Measurements from ENCODE around the gene RALGPS2.

RALGPS2 gene

DNA sequence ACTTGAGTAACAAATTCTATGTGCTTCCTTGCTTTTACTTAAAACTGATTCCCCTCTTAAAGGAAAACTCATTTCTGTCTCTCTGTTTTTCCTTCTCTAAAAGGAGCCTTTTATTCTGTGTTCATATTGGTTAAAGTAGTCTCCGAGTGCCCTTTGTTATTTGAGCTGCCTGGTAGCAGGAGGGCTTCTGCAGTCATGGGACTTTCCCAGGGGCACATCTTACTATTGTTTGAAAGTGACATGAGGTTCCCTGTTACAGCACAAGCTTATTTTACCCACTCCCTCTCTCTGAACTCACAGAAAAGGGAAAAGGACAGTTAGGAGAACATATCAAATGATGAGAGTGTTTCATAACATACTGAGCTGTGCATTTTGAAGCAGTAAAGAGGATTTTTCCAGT, 203.9 kb downstream of the RALGPS2 start:
- DNase-seq: no peak

DNA sequence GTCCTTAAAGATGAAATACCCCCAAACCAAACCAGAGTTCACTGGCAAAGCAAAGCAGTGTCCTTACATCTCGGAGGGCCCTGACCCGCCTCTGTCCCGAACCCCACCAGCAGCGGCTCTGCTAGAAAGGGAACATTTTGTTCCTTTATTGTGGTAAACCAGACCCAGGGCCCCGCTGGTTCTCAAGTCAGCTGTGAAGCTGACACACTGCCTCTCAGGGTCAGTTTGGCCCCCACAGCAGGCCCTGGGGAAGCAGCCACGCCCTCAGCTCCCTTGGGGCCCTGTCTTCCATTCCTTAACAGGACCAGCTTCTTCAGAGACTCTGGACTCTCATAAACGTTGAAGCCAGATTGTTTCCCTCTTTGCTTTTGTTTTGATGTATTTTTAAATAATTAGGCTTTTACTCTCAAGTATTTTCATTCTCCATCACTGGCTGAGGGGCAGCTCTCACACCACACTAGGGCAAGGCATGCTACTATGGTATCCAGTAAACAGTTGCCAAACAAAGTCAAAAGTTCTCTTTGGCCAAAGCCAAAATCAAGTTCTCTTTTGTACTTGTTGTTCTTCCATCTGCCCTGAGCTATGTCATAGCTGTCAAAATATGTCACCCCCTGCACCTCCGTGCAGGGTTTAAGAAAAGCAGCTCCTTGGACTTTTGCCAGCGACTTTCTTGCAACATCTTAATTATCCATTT, 207.0 kb downstream of the RALGPS2 start:
- no peak for DNase-seq

DNA sequence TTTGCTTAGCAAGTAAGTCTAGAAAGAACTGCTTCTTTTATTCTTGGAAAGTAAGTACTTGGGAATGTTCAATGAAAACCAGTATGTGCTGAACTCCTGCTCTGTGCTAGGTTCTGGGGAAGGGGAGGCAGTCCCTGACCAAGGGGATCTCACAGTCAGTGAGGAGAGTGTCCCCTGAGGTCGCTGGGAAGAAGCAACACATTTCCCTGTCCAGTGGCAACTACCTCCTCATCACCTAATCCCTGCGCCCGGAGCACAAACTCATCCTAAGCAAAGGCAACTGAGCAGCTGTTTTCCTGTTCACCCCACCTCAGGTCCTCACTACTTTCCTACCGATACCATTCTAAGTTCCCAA, 207.5 kb downstream of the RALGPS2 start:
- no peak for DNase-seq

DNA sequence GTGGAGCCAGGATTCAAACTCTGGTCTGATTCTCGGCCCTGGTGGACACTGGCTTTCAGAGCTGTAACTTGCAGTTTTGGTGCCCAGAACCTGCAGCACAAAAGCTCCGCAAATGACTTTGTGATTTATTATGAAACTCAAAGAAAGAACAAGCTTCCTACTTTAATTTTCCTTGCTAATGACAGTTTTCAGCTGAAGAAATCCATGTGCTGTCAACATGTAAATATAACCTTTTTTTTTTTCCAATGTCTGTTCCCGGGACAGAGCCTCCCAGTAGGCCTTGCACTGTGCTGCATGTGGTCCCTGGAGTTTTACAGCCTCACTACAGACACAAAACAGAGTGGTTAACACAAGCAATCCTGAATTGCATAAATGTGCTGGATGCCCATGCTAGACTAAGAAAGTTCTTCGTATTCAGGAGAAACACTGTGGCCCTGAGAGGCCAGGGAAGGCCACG, 208.1 kb downstream of the RALGPS2 start:
- no peak for DNase-seq

DNA sequence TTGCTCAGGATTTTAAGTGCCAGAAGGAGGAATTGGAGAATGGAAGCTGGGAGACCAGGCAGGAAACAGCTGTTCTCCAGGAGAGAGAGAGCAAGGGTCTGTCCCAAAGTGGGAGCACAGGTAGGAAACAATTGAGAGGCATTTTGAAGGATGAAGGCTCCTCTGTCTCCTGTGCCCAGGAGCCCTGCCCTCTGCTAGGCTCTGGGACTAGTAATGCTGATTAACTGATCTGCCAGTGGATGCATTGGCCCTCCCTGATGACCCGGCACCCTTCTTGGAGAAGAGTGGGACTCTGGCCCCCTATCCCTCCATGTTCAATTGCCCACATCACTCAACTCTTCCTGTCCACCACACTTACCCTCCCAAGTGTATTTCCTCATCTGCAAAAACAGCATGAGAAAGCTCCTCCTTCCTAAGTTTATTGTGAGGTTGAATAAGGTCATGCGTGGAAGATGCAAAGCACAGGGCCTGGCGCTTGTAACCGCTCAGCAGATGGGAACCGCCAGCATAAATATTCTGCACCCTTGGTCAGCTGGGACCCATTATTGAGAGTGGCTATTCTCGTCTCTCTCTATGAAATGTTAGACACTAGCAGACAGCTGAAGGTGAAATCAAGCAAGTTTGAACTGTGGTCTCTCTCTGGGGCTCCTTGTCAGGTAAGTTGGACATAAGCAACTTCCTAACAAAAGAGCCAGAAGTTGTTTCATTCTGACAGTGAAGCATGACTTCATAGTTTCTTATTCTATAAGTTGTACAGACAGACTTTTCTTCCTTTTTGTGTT, 208.9 kb downstream of the RALGPS2 start:
- no peak for DNase-seq

DNA sequence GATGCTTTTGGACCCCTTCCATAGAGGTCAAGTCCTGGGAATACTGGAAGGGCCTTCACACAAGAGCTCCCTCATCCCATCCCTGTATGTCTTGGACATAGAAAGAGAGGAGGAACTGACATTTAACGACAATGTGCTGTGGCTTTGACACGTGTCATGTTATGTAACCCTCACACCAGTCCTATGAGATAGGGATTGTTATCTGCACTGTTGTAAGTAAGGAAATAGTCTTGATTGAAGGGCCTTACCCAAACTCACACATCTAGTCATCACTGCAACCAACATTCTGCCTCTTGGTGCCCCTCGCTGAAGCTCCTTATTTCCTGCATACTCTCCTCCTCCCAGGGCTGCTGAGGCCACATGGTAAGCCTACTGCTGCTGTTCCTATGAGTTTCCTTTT, 209.5 kb downstream of the RALGPS2 start:
- DNase-seq: no peak

DNA sequence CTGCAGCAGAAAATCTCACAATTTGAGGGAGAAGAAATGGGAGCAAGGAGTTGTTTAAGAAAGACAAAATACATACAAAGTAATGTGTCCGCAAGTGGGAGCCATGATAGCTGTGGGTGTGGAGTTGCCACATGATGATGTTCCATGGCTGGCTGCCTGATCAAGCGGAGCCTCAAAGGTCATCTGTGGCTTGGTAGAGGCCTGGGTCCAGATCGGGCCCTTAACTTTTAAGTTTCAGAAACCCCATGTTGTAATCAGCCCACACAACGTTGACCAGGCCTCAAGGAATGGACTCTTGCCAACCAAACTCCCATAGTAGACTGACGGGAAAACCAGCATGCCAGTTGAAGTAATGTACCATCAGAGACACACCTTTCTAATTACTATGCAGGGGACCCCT, 210.6 kb downstream of the RALGPS2 start:
- DNase-seq: no peak

DNA sequence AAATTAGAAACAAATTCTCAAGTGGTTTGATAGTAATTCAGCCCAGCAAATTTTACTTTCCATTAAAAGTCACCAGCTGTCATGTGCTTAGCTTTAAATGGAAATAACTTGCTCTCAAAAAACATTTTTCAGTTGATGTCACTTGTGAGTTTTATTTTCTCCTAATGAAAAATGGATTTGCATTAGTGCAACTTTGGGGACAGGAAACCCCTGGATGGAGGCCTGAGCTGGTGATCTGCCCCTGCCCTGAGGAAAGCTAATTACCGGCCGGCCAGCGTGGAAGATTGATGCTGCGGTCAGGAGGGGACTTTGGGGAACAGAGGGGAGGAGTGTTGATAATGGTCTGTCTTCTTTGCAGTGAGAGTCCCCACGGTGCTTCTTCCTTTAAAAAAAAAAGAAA, 212.7 kb downstream of the RALGPS2 start:
- no peak for DNase-seq

DNA sequence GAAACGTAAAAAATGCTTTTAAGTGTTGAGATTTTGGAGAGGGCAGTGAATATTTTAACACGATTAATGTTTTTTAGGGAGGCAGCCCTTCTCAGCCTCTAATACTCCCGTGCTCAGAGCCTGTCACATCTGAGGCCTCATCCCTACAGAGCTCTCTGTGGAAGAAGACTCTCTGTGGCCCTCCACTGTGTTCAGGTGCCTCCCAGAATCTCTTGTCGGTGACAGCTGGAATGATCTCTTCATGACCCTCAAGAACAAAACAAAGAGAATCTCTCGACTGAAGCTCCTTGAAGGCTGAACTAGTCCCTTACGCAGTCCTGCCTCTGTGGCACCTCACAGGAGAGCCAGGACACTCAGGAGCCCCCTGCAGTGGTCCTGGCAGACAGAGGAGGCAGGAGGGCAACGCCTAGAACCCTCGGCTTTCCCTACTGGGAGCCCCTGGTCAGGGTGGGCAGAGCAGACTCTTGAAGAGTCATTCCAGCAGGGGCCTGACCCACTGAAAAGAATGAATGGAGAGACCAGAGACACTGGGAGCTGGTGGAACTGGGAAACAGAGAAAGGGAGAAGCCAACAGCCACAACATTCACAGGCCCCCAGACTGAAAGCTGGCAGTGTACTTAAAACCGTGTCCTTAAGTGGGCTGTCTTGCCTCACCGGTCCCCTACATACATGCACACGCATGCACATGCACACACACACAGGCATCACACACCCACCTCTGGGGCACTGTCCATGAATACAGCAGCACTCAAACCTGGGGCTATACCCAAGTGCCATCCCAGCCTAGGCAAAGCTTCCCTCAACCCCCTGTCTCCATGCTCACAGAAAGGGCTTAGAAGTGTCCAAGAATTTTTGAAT, 213.3 kb downstream of the RALGPS2 start:
- no peak for DNase-seq

DNA sequence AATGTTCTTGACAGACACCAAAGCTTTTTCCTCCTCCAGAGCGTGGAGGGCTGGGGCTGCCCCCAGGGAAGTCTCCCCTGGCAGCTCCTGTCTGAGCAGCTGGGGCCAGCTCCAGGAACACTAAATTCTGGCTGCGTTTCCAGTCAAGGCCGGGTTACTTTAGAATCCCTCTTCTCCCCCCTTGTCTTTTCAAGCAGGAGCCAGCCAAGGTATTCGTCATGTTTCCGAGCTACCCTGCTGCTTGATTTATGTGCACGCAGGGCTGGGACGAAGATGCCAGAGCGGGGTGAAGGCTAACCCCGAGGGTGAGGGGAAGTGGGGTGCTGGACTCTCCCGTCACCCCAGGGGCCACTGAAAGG, 213.9 kb downstream of the RALGPS2 start:
- no peak for DNase-seq

DNA sequence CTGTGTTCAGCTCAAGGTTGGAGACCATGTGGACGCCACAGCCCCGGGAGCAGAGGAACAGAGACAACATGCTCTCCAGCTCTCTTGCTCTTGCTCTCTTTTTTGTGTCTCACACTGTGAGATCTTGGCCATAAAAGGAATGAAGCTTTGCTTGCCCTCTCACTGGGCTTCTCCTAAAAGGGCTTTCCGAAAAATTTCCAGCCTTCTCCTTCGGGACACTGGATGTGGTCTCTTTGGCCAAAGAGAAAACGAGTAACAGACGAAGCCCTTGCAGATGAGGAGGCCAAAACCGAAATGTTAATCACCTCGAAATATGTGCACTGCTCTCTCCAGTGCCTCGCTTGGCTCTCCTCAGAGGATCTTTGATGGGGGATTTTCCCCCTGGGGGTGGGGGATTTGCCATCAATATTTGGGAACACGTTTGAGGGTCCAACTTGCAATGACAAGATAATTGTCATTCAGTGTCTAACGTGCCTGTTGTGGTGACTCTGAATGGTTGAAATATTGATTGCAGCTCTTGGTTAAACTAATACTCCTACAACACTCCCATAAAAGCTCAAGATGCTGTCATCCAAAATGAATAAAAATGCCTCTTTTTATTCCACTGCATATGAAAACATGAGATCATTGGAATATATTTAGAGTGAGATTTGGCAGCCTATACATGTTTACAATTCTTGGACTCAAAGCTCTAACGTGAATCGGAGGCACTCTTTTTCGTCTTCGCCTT, 214.5 kb downstream of the RALGPS2 start:
- no peak for DNase-seq

DNA sequence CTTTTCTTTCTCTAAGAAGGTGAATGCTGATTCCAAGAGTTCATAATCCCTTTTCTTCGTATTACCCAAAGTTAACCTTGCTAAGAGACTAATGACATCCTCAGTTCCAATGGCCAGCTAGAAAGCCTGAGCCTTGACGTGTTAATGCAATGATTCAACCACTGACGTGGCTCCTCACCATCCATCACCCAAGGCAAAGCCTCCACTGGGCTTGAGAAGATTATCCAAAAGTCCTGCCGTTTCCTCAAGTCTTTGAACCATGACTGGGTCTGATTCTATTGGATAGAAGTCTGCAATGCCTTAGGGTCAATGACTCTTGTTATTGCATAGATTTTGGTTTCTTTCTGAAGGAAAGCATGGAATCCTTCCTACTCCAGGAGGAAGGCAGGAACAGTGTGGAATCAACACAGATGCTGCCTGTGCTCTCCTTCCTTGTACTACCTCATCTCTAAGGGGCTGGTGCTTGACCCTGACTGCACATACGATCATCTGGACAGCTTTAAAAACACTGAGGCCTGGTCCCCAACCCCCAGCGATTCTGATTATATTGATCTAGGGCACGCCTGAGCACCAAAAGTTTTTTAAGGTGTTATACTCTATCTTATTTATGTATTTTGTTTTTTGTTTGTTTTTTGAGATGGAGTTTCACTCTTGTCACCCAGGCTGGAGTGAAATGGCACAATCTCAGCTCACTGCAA, 215.2 kb downstream of the RALGPS2 start:
- DNase-seq: no peak

DNA sequence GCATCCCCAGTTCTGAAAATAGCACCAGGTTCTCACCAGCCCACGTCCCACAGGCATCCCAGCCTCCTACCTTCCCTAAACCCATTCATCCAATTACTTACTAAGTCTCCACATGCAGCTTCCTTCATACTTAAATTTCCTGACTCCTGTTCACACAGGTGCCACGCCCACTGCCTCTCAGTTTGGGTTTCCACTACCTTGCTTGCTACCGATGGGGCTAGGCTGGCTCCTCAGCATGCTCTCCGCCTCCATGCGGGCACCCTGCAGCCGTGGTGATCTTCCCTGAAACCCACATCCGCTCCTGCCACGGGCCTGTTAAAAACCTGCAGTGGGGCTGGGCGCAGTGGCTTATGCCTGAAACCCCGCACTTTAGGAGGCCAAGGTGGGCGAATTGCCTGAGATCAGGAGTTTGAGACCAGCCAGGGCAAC, 216.2 kb downstream of the RALGPS2 start:
- DNase-seq: no peak

DNA sequence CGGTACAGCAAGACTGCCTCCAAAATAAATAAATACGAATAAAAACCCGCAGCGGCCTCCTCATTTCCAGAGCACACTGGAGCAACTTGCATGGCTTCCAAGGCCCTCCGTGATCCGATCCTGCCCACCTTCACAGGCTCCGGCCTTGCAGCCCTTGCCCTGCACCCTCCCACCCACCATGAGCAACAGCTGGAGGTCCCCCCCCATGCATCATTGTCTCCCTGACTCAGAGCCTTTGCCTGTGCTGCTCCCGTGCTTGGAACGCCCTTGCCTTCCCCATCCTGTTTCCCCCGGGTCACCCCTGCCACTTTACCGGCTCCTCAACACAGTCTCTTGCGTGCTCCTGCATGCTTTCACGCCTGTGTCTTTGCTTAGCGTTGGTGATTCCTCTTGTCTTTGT, 216.8 kb downstream of the RALGPS2 start:
- no peak for DNase-seq

DNA sequence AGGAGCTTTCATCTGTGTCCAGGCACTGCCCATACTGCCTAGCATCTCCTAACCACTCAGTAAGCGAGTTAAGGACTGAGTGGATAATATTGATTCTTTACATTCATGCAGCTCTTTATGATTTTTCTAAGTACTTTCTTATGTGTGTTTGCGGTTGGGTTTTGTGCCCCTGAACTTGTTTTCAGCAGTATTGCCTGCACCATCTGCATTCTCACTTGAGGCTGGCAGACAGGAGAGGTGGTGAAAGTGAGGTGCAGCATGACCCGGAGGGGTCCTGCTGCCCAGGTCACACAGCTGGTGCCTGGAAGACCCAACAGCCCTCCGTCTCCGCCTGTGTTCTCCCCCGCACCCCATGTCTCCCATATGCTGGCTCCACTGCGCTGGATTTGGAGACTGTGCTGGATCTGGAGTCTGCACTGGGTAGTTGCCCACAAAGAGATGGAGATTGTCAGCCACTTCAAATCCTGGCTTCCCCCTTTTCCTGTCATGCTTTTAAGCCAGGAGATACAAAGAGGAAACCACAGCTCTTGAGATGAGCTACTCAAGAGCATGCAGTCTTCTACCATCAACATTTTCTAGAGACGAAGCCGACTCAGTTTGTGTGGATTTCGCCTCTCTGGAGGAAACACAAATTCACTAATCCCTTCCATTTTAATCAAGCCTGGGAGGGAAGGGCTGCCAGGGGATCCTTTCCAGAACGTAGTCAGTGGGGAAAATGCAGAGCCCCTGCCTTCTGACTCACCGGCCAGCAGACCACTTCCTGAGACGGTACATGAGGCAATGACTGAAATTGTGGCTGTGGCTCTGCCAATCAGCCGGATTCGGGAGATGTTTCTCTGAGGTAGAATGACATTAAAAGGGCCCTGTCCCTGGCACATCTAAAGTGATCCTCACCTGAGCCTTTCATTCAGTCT, 217.5 kb downstream of the RALGPS2 start:
- no peak for DNase-seq

DNA sequence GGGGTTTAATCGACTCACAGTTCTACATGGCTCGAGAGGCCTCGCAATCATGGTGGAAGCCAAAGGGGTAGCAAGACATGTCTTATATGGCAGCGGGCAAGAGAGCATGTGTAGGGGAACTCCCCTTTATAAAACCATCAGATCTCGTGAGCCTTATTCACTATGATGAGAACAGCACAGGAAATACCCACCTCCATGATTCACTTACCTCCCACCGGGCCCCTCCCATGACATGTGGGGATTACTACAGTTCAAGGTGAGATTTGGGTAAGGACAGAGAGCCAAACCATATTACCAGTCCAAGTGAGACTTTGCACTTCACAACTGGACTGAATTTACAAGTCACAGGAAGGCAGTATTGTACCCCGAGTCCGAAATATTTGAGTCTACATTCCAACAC, 219.7 kb downstream of the RALGPS2 start:
- DNase-seq: no peak

DNA sequence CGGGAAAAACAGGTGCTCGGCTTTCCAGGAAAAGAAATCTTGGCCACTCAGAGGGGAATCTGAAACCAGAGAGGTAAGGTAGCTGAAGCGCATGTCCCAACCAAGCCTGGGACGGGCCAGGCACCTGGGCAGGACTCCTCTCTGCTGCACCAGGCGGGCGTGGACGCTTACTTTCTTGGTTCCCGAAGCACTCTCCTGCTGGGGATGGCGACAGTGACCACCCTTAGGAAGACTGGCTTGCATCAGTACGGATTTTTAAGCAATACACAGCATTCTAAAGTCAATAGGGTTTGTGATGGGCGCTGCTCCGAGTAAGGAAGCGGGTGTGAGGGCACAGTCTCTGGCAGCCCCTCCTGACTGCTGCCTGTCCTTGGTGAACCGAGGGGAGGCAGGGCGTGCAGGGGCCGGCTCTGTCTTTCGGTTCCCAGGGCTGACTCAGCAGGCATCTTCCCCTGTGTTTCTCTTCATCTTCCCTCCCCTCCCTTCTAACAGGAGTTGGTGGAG, 220.8 kb downstream of the RALGPS2 start:
- DNase-seq: no peak

DNA sequence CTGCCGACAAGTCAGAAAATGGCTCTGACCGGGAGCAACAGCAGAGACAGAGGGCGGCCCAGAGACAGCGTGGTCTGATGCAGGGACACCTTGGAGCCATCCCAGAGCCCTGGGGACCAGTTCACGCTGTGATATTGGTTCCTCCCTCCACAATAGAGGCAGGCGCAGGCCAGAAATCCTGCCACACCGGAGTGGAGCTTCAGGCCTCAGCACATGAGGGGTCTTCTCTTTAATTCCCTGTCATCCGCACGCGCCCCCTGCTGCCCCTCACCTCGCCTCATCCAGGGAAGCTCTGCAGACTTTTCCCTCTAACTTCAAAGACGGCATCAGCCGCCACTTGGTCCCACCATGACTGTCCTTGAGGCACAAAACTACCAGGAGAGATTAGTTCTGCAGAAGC, 221.4 kb downstream of the RALGPS2 start:
- no peak for DNase-seq

DNA sequence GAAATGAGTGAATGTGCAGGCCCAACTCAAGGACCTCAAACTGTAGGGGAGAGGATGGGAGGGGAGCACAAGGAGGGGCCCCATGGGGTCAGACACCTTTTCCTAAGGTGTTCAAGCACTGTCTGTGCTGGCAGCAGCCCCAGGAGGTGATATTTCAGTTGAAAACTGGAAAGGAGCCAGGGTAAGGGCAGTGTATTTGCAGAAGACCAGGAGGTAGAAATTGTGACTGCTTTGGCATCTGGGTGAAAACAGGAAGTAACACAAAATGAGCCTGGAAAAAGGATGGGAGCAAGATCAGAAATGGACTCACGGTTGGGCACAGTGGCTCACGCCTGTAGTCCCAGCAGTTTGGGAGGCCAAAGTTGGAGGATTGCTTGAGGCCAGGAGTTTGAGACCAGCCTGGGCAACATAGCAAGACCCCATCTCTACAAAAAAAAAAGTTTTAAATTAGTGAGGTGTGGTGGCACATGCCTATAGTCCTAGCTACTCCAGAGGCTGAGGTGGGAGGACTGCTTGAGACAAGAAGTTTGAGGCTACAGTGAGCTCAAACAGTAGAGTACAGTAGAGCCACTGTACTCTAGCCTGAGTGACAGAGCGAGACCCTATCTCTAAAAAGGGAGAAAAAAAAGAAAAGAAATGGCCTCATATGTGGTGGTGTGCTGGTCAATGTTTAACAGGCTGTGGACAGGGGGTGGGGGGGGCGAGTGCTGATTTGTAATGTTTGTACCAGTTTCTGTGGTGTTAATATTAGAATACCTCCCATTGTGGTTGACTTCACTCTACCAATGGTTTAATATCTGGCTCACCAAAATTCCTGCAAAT, 222.0 kb downstream of the RALGPS2 start:
- DNase-seq: no peak

DNA sequence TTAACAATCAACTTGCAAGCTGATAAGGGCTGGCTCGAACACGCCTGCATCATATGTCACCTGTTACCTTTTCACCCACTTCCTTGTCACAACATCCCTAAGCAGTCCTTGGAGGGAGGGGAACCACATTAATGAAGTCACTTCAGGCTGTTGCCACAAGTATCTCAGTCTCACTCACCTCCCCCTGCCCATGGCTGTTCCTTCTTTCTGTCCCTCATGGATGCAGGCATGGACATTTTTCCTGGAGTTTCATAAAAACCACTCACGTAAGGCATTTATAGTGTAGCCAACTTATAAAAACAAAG, 222.6 kb downstream of the RALGPS2 start:
- DNase-seq: no peak

Measured in NCI-H2171 (cell line).